HepG2 (cell line): ENCODE results near the gene POLR2H. TPM values are rescaled to one million over a fixed set of nuclear protein-coding genes. Genes with fewer than 3 reads are reported as not detected.

ENCODE experiments used
- ATAC-seq: fragments of 200-7000 bp; cut with Tn5 transposase; 3 replicates; pipeline ENCODE4 v1.9.1; 2020; ENCODE audit warnings: mild to moderate bottlenecking, moderate library complexity
- BruUV-seq: library from RNA; stranded (reverse); fragments of 400-500 nt; replicated peaks from 2 replicates; lab custom pipeline; 2021; lab: Mats Ljungman, UMichigan
- CTCF ChIA-PET: fragments of 300-600 bp; formaldehyde crosslinking; extraction: SDS; loops from one replicate; lab custom pipeline; 2021; ENCODE audit warnings: low total read pairs, inconsistent platforms, low intra/inter-chr PET ratio; lab: Yijun Ruan, JAX
- POLR2A ChIA-PET: fragments of 350-600 bp; sonication (Branson Sonifier 250); formaldehyde crosslinking; loops from one replicate; lab custom pipeline; 2020; ENCODE audit warnings: antibody characterized with exemption, inconsistent platforms; lab: Yijun Ruan, JAX
- DNase-seq: peaks from one replicate; pipeline ENCODE4 v3.0.0-alpha.2; 2015; ENCODE audit warnings: low spot score
- FAIRE-seq: peaks from 3 replicates; lab custom pipeline; 2011; peaks lifted over from hg19 to GRCh38; lab: Jason Lieb, UNC
- H2AFZ ChIP-seq: one replicate; pipeline ENCODE4 v1.6.1; 2011; ENCODE audit warnings: low read length, inconsistent platforms
- H3K27ac ChIP-seq: fragments of 300-600 bp; 3 replicates; pipeline ENCODE4 v1.8.0; 2011; ENCODE audit warnings: mixed run types, mild to moderate bottlenecking, mixed read lengths, low read length, inconsistent platforms; ENCODE audit not compliant: insufficient read depth; ENCODE audit errors: extremely low read length
- H3K27me3 ChIP-seq, 2 experiments: fragments of 200-600 bp in 1 of 2; 2 replicates in 1 of 2; 3 replicates in 1 of 2; pipeline versions ENCODE4 v1.6.0 to v1.8.0; 2011; ENCODE audit warnings: low read length in 2 of 2, mild to moderate bottlenecking in 2 of 2, moderate library complexity in 2 of 2, inconsistent platforms in 1 of 2; ENCODE audit not compliant: insufficient read depth in 2 of 2, control insufficient read depth in 1 of 2
- H3K36me3 ChIP-seq, 2 experiments: fragments of 200-600 bp in 1 of 2; replicated peaks in 1 of 2; 2 replicates in 1 of 2; 3 replicates in 1 of 2; pipeline versions ENCODE4 v1.5.1 to v1.8.0; 2011; ENCODE audit warnings: low read length in 2 of 2, inconsistent platforms in 1 of 2; ENCODE audit not compliant: insufficient read depth in 2 of 2, control insufficient read depth in 1 of 2
- H3K4me1 ChIP-seq: 2 replicates; pipeline ENCODE4 v1.5.1; 2012; ENCODE audit warnings: low read length, inconsistent platforms; ENCODE audit not compliant: insufficient read depth
- H3K4me2 ChIP-seq: 2 replicates; pipeline ENCODE4 v1.6.0; 2011; ENCODE audit warnings: low read depth, low read length, inconsistent platforms
- H3K4me3 ChIP-seq, 3 experiments: fragments of 200-600 bp in 1 of 3; sonication (generic), shearing (Covaris generic) in 1 of 3; replicated peaks in 1 of 3; 2 replicates each; pipeline ENCODE4 v1.5.1; 2011 to 2016; ENCODE audit warnings: low read length in 3 of 3, inconsistent platforms in 2 of 3, low read depth in 2 of 3, mild to moderate bottlenecking in 2 of 3, control low read depth in 1 of 3, mixed read lengths in 1 of 3; ENCODE audit not compliant: insufficient read depth in 1 of 3
- H3K79me2 ChIP-seq: one replicate; pipeline ENCODE4 v1.6.1; 2011; ENCODE audit warnings: low read length, inconsistent platforms; ENCODE audit not compliant: insufficient read depth
- H3K9ac ChIP-seq: 2 replicates; pipeline ENCODE4 v1.6.0; 2011; ENCODE audit warnings: mild to moderate bottlenecking, low read depth, low read length, inconsistent platforms; ENCODE audit not compliant: insufficient read depth
- H3K9me3 ChIP-seq: 2 replicates; pipeline ENCODE4 v1.5.1; 2012; ENCODE audit warnings: mild to moderate bottlenecking, low read length
- H4K20me1 ChIP-seq: 2 replicates; pipeline ENCODE4 v1.6.0; 2011; ENCODE audit warnings: inconsistent platforms, mild to moderate bottlenecking, low read length, moderate library complexity; ENCODE audit not compliant: insufficient read depth
- AGO2 ChIP-seq: fragments of 200-400 bp; formaldehyde crosslinking; optimal IDR thresholded peaks from 2 replicates; pipeline ENCODE3; 2017; ENCODE audit warnings: mild to moderate bottlenecking, low read depth, low read length, moderate library complexity
- CENPX ChIP-seq: sonication (generic); formaldehyde crosslinking; IDR thresholded peaks from 2 replicates; pipeline ENCODE4 v1.9.0; 2021; ENCODE audit warnings: mild to moderate bottlenecking, missing genetic modification reagents, moderate library complexity
- EEA1 ChIP-seq: sonication (generic); formaldehyde crosslinking; IDR thresholded peaks from 2 replicates; pipeline ENCODE4 v1.5.1; 2020; ENCODE audit warnings: mild to moderate bottlenecking, missing genetic modification reagents, borderline replicate concordance
- ESRRA ChIP-seq: sonication (generic); formaldehyde crosslinking; IDR thresholded peaks from 2 replicates; pipeline ENCODE4 v1.5.1; 2020; ENCODE audit warnings: mild to moderate bottlenecking, low read depth, missing genetic modification reagents
- ETV5 ChIP-seq: IDR thresholded peaks from 2 replicates; pipeline ENCODE4 v1.6.1; 2018; ENCODE audit warnings: missing biosample characterization, missing genetic modification reagents, inconsistent platforms, borderline replicate concordance
- FOXO1 ChIP-seq: sonication (generic); formaldehyde crosslinking; IDR thresholded peaks from 2 replicates; pipeline ENCODE4 v1.4.0; 2020; ENCODE audit warnings: missing genetic modification reagents
- GLI4 ChIP-seq: sonication (generic); formaldehyde crosslinking; IDR thresholded peaks from 2 replicates; pipeline ENCODE4 v1.5.1; 2020; ENCODE audit warnings: missing genetic modification reagents, mild to moderate bottlenecking, moderate library complexity, borderline replicate concordance
- HOXA3 ChIP-seq: sonication (generic); formaldehyde crosslinking; IDR thresholded peaks from 2 replicates; pipeline ENCODE4 v1.5.0; 2020; ENCODE audit warnings: missing genetic modification reagents
- IRX3 ChIP-seq: sonication (generic); formaldehyde crosslinking; IDR thresholded peaks from 2 replicates; pipeline ENCODE4 v1.8.1; 2023; ENCODE audit warnings: mild to moderate bottlenecking, low read depth, missing genetic modification reagents, borderline replicate concordance
- NR2F6 ChIP-seq, 2 experiments: IDR thresholded peaks; 2 replicates each; pipeline ENCODE4 v1.6.1; 2016; ENCODE audit warnings: antibody characterized with exemption in 1 of 2, mild to moderate bottlenecking in 1 of 2
- SMAD1 ChIP-seq: sonication (generic); formaldehyde crosslinking; IDR thresholded peaks from 2 replicates; pipeline ENCODE4 v1.4.0; 2020; ENCODE audit warnings: missing genetic modification reagents, low read depth, mild to moderate bottlenecking, borderline replicate concordance
- ZBTB7A ChIP-seq: sonication (generic); formaldehyde crosslinking; IDR thresholded peaks from 2 replicates; pipeline ENCODE4 v1.8.0; 2022; ENCODE audit warnings: mild to moderate bottlenecking, missing genetic modification reagents
- ZBTB7B ChIP-seq: sonication (generic); formaldehyde crosslinking; IDR thresholded peaks from 2 replicates; pipeline ENCODE4 v1.4.0; 2020; ENCODE audit warnings: missing genetic modification reagents
- ZNF230 ChIP-seq: sonication (generic); formaldehyde crosslinking; IDR thresholded peaks from 2 replicates; pipeline ENCODE4 v1.4.0; 2020; ENCODE audit warnings: mild to moderate bottlenecking, missing genetic modification reagents
- ZNF468 ChIP-seq: sonication (generic); formaldehyde crosslinking; IDR thresholded peaks from 2 replicates; pipeline ENCODE4 v1.8.0; 2022; ENCODE audit warnings: mild to moderate bottlenecking, moderate library complexity, missing genetic modification reagents
- ZNF530 ChIP-seq: sonication (generic); formaldehyde crosslinking; IDR thresholded peaks from 2 replicates; pipeline ENCODE4 v1.5.0; 2020; ENCODE audit warnings: low read depth, mild to moderate bottlenecking, missing genetic modification reagents
- ZNF552 ChIP-seq: sonication (generic); formaldehyde crosslinking; IDR thresholded peaks from 2 replicates; pipeline ENCODE4 v1.9.0; 2022; ENCODE audit warnings: missing genetic modification reagents, mild to moderate bottlenecking, borderline replicate concordance
- ZNF879 ChIP-seq: sonication (generic); formaldehyde crosslinking; IDR thresholded peaks from 2 replicates; pipeline ENCODE4 v1.8.1; 2023; ENCODE audit warnings: missing genetic modification reagents
- ZSCAN30 ChIP-seq: sonication (generic); formaldehyde crosslinking; IDR thresholded peaks from 2 replicates; pipeline ENCODE4 v1.5.0; 2020; ENCODE audit warnings: mild to moderate bottlenecking, missing genetic modification reagents
- WGBS: methylation state at CpG from one replicate; pipeline ENCODE4 v1.1.6; 2017; ENCODE audit warnings: low lambda C conversion rate; 5-methylcytosine and 5-hydroxymethylcytosine counted together
- in situ Hi-C: cut with HindIII; loops from 2 replicates; pipeline ENCODE4 v1.10.0; 2017; ENCODE audit warnings: low pct_unique_long_range_greater_than_20kb; ENCODE audit not compliant: extremely low pct_ligation_motif_present
- intact Hi-C: fragments of 100-400 bp; cut with micrococcal nuclease; formaldehyde crosslinking; loops from one replicate; pipeline ENCODE4 v1.10.0; 2022; ENCODE audit not compliant: unreplicated experiment
- polyA plus RNA-seq, 8 experiments: library from polyadenylated mRNA; depleted of rRNA in 3 of 8; stranded (reverse) in 7 of 8; unstranded in 1 of 8; fragments of >200 nt; fragmentation: Illumina TruSeq in 4 of 8; extraction: Trizol in 4 of 8; gene quantifications; 2 replicates each; pipeline versions ENCODE4 v1.2.1 to v1.2.3, GENCODE V29; 2011 to 2016; ENCODE audit warnings: low read depth in 4 of 8, missing spikeins in 1 of 8, mixed read lengths in 1 of 8; ENCODE audit not compliant: insufficient read depth in 1 of 8
- total RNA-seq, 5 experiments: library from RNA; depleted of rRNA; stranded (reverse); fragments of >200 nt; fragmentation: Illumina TruSeq; extraction: Trizol; gene quantifications; 2 replicates each; pipeline ENCODE4 v1.2.3, GENCODE V29; 2016; ENCODE audit warnings: low read depth in 1 of 5
- TF ChIP-seq, protein P1 (sequence below): sonication (generic); formaldehyde crosslinking; IDR thresholded peaks from 2 replicates; pipeline ENCODE4 v1.8.0; 2022; ENCODE audit warnings: low read depth, missing genetic modification reagents
- TF ChIP-seq, protein P2 (sequence below): sonication (generic); IDR thresholded peaks from 2 replicates; pipeline ENCODE4 v1.6.1; 2016; ENCODE audit warnings: low read depth, borderline replicate concordance
- TF ChIP-seq, protein P3 (sequence below): sonication (generic); formaldehyde crosslinking; IDR thresholded peaks from 2 replicates; pipeline ENCODE4 v1.9.0; 2021; ENCODE audit warnings: missing genetic modification reagents, mild to moderate bottlenecking, borderline replicate concordance

Gene POLR2H
- total and polyA plus RNA-seq, 2 of the 13 experiments (the other 11 are each of a cell fraction or from before 2014, with no cell fraction given) = 118 to 194 TPM

DNA sequence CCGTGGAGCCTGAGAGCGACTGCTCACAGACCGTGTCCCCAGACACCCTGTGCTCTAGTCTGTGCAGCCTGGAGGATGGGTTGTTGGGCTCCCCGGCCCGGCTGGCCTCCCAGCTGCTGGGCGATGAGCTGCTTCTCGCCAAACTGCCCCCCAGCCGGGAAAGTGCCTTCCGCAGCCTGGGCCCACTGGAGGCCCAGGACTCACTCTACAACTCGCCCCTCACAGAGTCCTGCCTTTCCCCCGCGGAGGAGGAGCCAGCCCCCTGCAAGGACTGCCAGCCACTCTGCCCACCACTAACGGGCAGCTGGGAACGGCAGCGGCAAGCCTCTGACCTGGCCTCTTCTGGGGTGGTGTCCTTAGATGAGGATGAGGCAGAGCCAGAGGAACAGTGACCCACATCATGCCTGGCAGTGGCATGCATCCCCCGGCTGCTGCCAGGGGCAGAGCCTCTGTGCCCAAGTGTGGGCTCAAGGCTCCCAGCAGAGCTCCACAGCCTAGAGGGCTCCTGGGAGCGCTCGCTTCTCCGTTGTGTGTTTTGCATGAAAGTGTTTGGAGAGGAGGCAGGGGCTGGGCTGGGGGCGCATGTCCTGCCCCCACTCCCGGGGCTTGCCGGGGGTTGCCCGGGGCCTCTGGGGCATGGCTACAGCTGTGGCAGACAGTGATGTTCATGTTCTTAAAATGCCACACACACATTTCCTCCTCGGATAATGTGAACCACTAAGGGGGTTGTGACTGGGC, 16.8 kb upstream of the POLR2H start:
- no peaks in the 10 kb centered on the region for H3K27me3 ChIP-seq
- no peaks in the 10 kb centered on the region for H4K20me1 ChIP-seq
- H2AFZ ChIP-seq = no peak overlapping the region
- DNase-seq (no peak), ATAC-seq (no peak), FAIRE-seq (no peak)
- H3K79me2 ChIP-seq = no peaks in the 10 kb centered on the region
- no peak overlapping the region for H3K4me2 ChIP-seq
- ChIA-PET CTCF (interaction anchor here (0.6 to 1.4 kb wide), 3 partner anchors 11 to 196 kb away, joined by 3 to 6 read pairs (median 4); no protein-coding TSS in a partner anchor), POLR2A (interaction anchor here (0.8 to 2.2 kb wide), 9 partner anchors 8 to 169 kb away, joined by 3 to 6 read pairs (median 4); partner anchors contain the start of genes FAM131A and POLR2H)
- WGBS = 98% methylated on average over 13 of the region's 24 CpGs
- H3K36me3 ChIP-seq = peaks cover 4 to 16% of the 10 kb centered on the region in 2 experiments; a peak in 4 of 5 replicates
- no TSS peak for BruUV-seq
- no peaks in the 10 kb centered on the region for H3K9me3 ChIP-seq
- intact Hi-C loops = no loop called here
- in situ Hi-C loops = no loop called here
- H3K4me3 ChIP-seq = no peak overlapping the region
- peaks cover 11% of the 10 kb centered on the region for H3K4me1 ChIP-seq
- no peak overlapping the region for H3K9ac ChIP-seq
- H3K27ac ChIP-seq = no peak overlapping the region
- TF ChIP-seq ESRRA (CRISPR knock-in tag) = no peak
- TF ChIP-seq ETV5 = no peak
- TF ChIP-seq, protein P1, sequence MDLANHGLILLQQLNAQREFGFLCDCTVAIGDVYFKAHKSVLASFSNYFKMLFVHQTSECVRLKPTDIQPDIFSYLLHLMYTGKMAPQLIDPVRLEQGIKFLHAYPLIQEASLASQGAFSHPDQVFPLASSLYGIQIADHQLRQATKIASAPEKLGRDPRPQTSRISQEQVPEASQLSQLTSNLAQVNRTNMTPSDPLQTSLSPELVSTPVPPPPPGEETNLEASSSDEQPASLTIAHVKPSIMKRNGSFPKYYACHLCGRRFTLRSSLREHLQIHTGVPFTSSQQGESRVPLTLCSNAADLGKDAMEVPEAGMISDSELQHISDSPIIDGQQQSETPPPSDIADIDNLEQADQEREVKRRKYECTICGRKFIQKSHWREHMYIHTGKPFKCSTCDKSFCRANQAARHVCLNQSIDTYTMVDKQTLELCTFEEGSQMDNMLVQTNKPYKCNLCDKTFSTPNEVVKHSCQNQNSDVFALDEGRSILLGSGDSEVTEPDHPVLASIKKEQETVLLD (CRISPR knock-in tag) = no peak
- no peak for TF ChIP-seq ZNF879 (CRISPR knock-in tag)
- TF ChIP-seq, protein P2, sequence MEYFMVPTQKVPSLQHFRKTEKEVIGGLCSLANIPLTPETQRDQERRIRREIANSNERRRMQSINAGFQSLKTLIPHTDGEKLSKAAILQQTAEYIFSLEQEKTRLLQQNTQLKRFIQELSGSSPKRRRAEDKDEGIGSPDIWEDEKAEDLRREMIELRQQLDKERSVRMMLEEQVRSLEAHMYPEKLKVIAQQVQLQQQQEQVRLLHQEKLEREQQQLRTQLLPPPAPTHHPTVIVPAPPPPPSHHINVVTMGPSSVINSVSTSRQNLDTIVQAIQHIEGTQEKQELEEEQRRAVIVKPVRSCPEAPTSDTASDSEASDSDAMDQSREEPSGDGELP = no peak
- peak; percentile 91 for TF ChIP-seq AGO2
- TF ChIP-seq ZBTB7A = no peak
- no peak for TF ChIP-seq SMAD1 (CRISPR knock-in tag)
- TF ChIP-seq, protein P3, sequence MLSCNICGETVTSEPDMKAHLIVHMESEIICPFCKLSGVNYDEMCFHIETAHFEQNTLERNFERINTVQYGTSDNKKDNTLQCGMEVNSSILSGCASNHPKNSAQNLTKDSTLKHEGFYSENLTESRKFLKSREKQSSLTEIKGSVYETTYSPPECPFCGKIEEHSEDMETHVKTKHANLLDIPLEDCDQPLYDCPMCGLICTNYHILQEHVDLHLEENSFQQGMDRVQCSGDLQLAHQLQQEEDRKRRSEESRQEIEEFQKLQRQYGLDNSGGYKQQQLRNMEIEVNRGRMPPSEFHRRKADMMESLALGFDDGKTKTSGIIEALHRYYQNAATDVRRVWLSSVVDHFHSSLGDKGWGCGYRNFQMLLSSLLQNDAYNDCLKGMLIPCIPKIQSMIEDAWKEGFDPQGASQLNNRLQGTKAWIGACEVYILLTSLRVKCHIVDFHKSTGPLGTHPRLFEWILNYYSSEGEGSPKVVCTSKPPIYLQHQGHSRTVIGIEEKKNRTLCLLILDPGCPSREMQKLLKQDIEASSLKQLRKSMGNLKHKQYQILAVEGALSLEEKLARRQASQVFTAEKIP = no peak
- no peak for TF ChIP-seq GLI4 (CRISPR knock-in tag)
- no peak for TF ChIP-seq FOXO1 (CRISPR knock-in tag)
- no peak for TF ChIP-seq HOXA3 (CRISPR knock-in tag)
- no peak for TF ChIP-seq ZSCAN30 (CRISPR knock-in tag)
- no peak for TF ChIP-seq CENPX (CRISPR knock-in tag)
- no peak for TF ChIP-seq EEA1 (CRISPR knock-in tag)
- TF ChIP-seq ZNF530 (CRISPR knock-in tag) = no peak
- no peak for TF ChIP-seq IRX3
- TF ChIP-seq ZNF230 (CRISPR knock-in tag) = no peak
- TF ChIP-seq ZBTB7B (CRISPR knock-in tag) = no peak
- no peak for TF ChIP-seq NR2F6 (IDR thresholded peaks at IDR 0.05)
- no peak for TF ChIP-seq NR2F6 (CRISPR knock-in tag; IDR thresholded peaks at IDR 0.05)
- no peak for TF ChIP-seq ZNF468 (CRISPR knock-in tag)
- no peak for TF ChIP-seq ZNF552 (CRISPR knock-in tag)
